Right lobe of liver (tissue), 6 donors: ENCODE measurements around the gene TTLL12. TPM values are rescaled to one million over a fixed set of nuclear protein-coding genes. Genes with fewer than 3 reads are reported as not detected.

Experiments
- ATAC-seq, 4 donors: fragments of 200-7000 bp; cut with Tn5 transposase; one replicate each; pipeline ENCODE4 v1.9.1; 2020; ENCODE audit warnings: mild to moderate bottlenecking in 4 of 4, moderate library complexity in 4 of 4
- DNase-seq, 3 donors: peaks; one replicate each; pipeline ENCODE4 v3.0.0-alpha.2; 2020
- H3K27ac ChIP-seq, 3 donors: fragments of 200-600 bp; one replicate each; pipeline ENCODE4 v1.8.0; 2022
- H3K27me3 ChIP-seq, 2 donors: fragments of 200-600 bp; one replicate each; pipeline ENCODE4 v1.8.0; 2022
- H3K36me3 ChIP-seq, 4 donors: fragments of 200-600 bp; sonication (generic) in 1 of 4; one replicate each; pipeline versions ENCODE4 v1.5.1 to v1.8.0; 2017 to 2022; ENCODE audit warnings: control low read depth in 1 of 4
- H3K4me1 ChIP-seq, 4 donors: fragments of 200-600 bp; sonication (generic) in 1 of 4; one replicate each; pipeline versions ENCODE4 v1.5.1 to v1.8.0; 2017 to 2022; ENCODE audit warnings: control low read depth in 1 of 4
- H3K4me3 ChIP-seq, 3 donors: fragments of 200-600 bp; one replicate each; pipeline ENCODE4 v1.8.0; 2022
- H3K9me3 ChIP-seq, 4 donors: fragments of 200-600 bp; sonication (generic) in 1 of 4; one replicate each; pipeline versions ENCODE4 v1.5.1 to v1.8.0; 2017 to 2022; ENCODE audit warnings: control low read depth in 1 of 4
- POLR2A ChIP-seq: fragments of 450-650 bp; IDR thresholded peaks from one replicate; pipeline ENCODE4 v1.6.1; 2017; ENCODE audit warnings: antibody characterized with exemption, mild to moderate bottlenecking
- WGBS: methylation state at CpG from one replicate; pipeline ENCODE4 v1.1.6; 2018; ENCODE audit warnings: low coverage, low lambda C conversion rate; ENCODE audit not compliant: insufficient coverage; ENCODE audit errors: missing lambda C conversion rate; 5-methylcytosine and 5-hydroxymethylcytosine counted together
- intact Hi-C, 2 donors: fragments of 100-400 bp; cut with DNase I; formaldehyde crosslinking; loops; one replicate each; pipeline versions ENCODE4 v1.11.2 to v1.14.1; 2022
- total RNA-seq, 6 experiments: library from RNA; depleted of rRNA in 2 of 6; stranded (reverse); fragments of >200 nt in 2 of 6; fragmentation: NEBNext Ultra II Directional in 3 of 6; extraction: Animal tissue kit (Norgen Biotek cat#: 25700) in 3 of 6; gene quantifications; one replicate each; pipeline versions ENCODE4 v1.1.0 to v1.2.4, GENCODE V29; 2016 to 2023
- TF ChIP-seq, protein P1 (sequence below), 4 donors: fragments of 200-600 bp in 3 of 4; fragments of 450-650 bp in 1 of 4; IDR thresholded peaks; one replicate each; pipeline versions ENCODE4 v1.5.1 to v1.8.0; 2016 to 2022; ENCODE audit warnings: antibody characterized with exemption in 4 of 4, mild to moderate bottlenecking in 2 of 4
- donor health status: DM: no; HTN: yes; CAD: no.
- donor health status: DM: no; HTN: no; CAD: no.
- donor health status: DM: no; HTN: no; CAD: no.
- donor health status: DM: no; HTN: yes; CAD: no.
- donor health status: DM: no; HTN: yes; CAD: no.

The TTLL12 gene
- total RNA-seq, 6 experiments from 2014 or later = 18.6 to 43.5 (median 24.4) TPM

DNA sequence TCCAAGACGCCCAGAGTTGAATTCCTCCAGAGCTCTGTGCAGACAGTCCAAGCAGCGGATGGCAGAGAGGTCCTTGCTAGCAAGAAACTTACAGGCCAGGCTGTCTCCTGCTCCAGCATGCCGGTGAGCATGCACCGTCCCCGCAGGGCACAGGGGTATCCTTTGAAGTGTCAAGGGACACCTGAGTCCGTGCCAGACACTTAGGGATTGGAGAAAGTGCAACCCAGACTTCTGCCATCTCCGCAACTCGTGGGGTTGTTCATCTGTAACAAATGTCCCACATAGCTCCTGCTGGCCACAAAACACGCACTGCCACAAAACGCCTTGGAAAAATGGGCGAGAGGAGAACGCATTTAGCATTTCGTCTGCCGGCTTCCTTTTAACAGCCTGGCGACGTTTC, 22.3 kb downstream of the TTLL12 start:
- Histone ChIP-seq H3K4me1 (no peaks in the 10 kb centered on the region), H3K36me3 (no peaks in the 10 kb centered on the region), H3K27me3 (no peaks in the 10 kb centered on the region), H3K4me3 (no peak overlapping the region), H3K9me3 (no peaks in the 10 kb centered on the region), H3K27ac (no peak overlapping the region)
- 34% methylated on average over 8 of the region's 16 CpGs for WGBS
- intact Hi-C loops = no loop called here
- TF ChIP-seq, protein P1, sequence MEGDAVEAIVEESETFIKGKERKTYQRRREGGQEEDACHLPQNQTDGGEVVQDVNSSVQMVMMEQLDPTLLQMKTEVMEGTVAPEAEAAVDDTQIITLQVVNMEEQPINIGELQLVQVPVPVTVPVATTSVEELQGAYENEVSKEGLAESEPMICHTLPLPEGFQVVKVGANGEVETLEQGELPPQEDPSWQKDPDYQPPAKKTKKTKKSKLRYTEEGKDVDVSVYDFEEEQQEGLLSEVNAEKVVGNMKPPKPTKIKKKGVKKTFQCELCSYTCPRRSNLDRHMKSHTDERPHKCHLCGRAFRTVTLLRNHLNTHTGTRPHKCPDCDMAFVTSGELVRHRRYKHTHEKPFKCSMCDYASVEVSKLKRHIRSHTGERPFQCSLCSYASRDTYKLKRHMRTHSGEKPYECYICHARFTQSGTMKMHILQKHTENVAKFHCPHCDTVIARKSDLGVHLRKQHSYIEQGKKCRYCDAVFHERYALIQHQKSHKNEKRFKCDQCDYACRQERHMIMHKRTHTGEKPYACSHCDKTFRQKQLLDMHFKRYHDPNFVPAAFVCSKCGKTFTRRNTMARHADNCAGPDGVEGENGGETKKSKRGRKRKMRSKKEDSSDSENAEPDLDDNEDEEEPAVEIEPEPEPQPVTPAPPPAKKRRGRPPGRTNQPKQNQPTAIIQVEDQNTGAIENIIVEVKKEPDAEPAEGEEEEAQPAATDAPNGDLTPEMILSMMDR (IDR thresholded peaks at IDR 0.05) = no peak
- no peak for TF ChIP-seq POLR2A
- no peak for DNase-seq
- ATAC-seq = no peak

- Histone ChIP-seq H3K4me3 (no peak overlapping the region), H3K4me1 (no peaks in the 10 kb centered on the region), H3K9me3 (no peaks in the 10 kb centered on the region), H3K27me3 (no peaks in the 10 kb centered on the region), H3K36me3 (no peaks in the 10 kb centered on the region), H3K27ac (no peak overlapping the region)
- no peak for TF ChIP-seq POLR2A
- TF ChIP-seq, protein P1 (IDR thresholded peaks at IDR 0.05) = no peak
- WGBS = 100% methylated on average over 1 of the region's 18 CpGs
- peak in 1 of 4 donors; percentile 3 for ATAC-seq
- DNase-seq = no peak
- intact Hi-C loops = no loop called here
These were observed 23.6 kb downstream of the TTLL12 start for GRCh38 chr22:43163241-43163795.

DNA sequence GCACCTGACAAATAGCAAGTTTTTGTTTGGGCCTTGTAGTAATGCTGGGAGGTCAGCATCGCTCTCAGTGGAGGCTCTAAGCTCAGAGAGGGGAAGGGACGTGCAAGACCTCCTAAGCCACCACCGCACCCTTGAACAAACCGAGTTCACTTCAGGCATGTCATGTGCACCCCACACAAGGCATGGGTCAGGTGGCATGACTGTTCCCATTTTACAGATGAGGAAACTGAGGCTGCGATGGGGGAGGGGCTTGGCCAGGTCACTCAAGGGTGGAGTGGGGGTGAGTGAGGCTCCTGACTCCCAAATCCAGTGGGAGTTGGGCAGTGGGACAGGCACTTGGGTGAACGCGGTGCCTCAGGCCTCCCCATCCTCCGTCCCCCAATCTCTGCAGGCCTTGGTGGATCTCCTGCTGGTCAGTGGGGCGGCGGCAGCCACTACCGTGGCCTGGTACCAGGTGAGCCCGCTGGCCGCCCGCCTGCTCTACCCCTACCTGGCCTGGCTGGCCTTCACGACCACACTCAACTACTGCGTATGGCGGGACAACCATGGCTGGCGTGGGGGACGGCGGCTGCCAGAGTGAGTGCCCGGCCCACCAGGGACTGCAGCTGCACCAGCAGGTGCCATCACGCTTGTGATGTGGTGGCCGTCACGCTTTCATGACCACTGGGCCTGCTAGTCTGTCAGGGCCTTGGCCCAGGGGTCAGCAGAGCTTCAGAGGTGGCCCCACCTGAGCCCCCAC, 24.4 kb downstream of the TTLL12 start:
- Histone ChIP-seq H3K4me1 (no peaks in the 10 kb centered on the region), H3K27me3 (no peaks in the 10 kb centered on the region), H3K36me3 (no peaks in the 10 kb centered on the region), H3K9me3 (no peaks in the 10 kb centered on the region), H3K27ac (no peak overlapping the region), H3K4me3 (no peak overlapping the region)
- ATAC-seq (no peak), DNase-seq (no peak)
- no peak for TF ChIP-seq POLR2A
- TF ChIP-seq, protein P1 (IDR thresholded peaks at IDR 0.05) = no peak
- WGBS = 100% methylated on average over 2 of the region's 24 CpGs
- intact Hi-C loops = no loop called here

GRCh38 chr22:43160497-43161126, 26.3 kb downstream of the TTLL12 start:
- intact Hi-C loops = no loop called here
- no peaks in the 10 kb centered on the region for H3K27me3 ChIP-seq
- no peaks in the 10 kb centered on the region for H3K9me3 ChIP-seq
- H3K4me1 ChIP-seq = no peaks in the 10 kb centered on the region
- ATAC-seq (no peak), DNase-seq (no peak)
- WGBS = 100% methylated on average over 1 of the region's 8 CpGs
- H3K36me3 ChIP-seq = no peaks in the 10 kb centered on the region
- TF ChIP-seq, protein P1 (IDR thresholded peaks at IDR 0.05) = no peak
- TF ChIP-seq POLR2A = no peak
- H3K27ac ChIP-seq = no peak overlapping the region
- no peak overlapping the region for H3K4me3 ChIP-seq
